T-helper 2 cell treated with Interferon-gamma antibody and Interleukin-4, amounts not matched to agents 5 μg/mL and 100 μg/mL, for 36 hours (primary cell): ENCODE data around the gene IKZF1.

Experiments used
- DNase-seq: peaks from one replicate; pipeline ENCODE4 v3.0.0; 2021; ENCODE audit warnings: low spot score
- H3K27ac Mint-ChIP-seq: one replicate; pipeline ENCODE4 v1.8.0; 2021; ENCODE audit warnings: mild to moderate bottlenecking, mixed read lengths
- H3K27me3 Mint-ChIP-seq: one replicate; pipeline ENCODE4 v1.8.0; 2021; ENCODE audit warnings: low read depth, mixed read lengths
- H3K36me3 Mint-ChIP-seq: one replicate; pipeline ENCODE4 v1.8.0; 2021; ENCODE audit warnings: low read depth, mixed read lengths
- H3K4me1 Mint-ChIP-seq: one replicate; pipeline ENCODE4 v1.8.0; 2021; ENCODE audit warnings: low read depth, mixed read lengths
- H3K4me3 Mint-ChIP-seq: one replicate; pipeline ENCODE4 v1.8.0; 2022; ENCODE audit warnings: mild to moderate bottlenecking, moderate library complexity, mixed read lengths
- H3K9me3 Mint-ChIP-seq: one replicate; pipeline ENCODE4 v1.8.0; 2021; ENCODE audit warnings: mixed read lengths

Gene IKZF1

DNA sequence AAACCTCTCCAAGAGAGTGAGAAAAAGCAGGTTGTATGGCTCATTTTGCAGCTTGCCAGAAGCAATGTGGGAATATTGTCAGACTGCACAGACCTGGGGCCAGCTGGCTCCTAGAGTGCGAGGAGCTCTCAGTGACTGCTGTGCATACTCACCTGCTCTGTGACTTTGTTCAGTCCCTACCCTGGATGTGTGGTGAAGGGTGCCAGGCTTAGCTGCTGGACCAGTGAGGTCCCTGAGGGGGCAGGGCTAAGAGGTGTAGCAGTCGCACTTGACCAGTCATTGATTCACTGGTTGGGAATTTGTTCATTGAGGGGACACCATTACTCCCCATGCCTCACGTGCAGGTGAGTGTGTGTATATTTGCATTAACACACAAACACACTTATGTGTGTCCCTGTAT is 60.1 kb downstream of the IKZF1 start:
- peaks cover 92% of the 10 kb centered on the region for H3K4me1 Mint-ChIP-seq
- H3K4me3 Mint-ChIP-seq: peak overlapping the region; percentile 38
- H3K27ac Mint-ChIP-seq: peak overlapping the region; percentile 71
- no peaks in the 10 kb centered on the region for H3K27me3 Mint-ChIP-seq
- no peaks in the 10 kb centered on the region for H3K9me3 Mint-ChIP-seq
- DNase-seq: no peak
- peaks cover 84% of the 10 kb centered on the region for H3K36me3 Mint-ChIP-seq

DNA sequence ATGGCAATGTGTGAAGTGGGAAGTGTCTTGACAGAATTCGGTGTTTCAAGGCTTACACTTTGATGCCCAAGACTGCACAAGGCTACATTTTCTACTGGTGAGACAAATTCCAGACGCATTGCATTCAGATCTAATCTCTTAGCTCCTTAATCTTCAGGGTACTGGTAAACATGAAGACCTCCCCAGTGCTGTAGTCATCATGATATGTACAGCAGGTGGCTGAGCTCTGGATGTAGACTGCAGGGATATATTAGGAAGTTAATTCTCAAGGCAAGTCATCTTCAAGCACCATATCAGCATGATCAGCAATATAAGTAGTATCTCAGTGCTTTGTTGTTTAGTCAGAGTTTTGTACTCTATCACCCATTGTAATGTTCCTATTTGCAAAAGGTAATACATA is 61.8 kb downstream of the IKZF1 start:
- no peaks in the 10 kb centered on the region for H3K27me3 Mint-ChIP-seq
- H3K36me3 Mint-ChIP-seq: peaks cover 80% of the 10 kb centered on the region
- H3K27ac Mint-ChIP-seq: peak overlapping the region; percentile 83
- peaks cover 89% of the 10 kb centered on the region for H3K4me1 Mint-ChIP-seq
- H3K9me3 Mint-ChIP-seq: no peaks in the 10 kb centered on the region
- no peak for DNase-seq
- peak overlapping the region; percentile 63 for H3K4me3 Mint-ChIP-seq

DNA sequence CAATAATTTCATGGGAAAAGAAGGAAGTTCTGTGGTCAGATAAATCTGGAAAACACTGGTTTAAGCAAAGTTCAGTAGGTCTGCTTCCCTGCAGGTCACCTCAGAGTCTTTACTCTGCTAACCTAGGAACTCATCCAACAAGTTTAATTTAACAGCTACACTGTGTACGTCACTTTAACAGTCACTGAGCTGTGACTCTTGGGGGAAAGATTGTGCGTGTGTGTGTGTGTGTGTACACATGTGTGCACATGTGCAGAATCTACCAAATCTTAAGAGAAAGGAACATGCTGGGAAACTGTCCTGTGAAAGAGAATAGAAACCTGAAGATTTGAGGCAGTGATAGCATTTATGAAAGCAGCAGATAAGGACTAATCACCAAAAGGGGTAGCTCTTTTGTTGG is 62.6 kb downstream of the IKZF1 start:
- H3K27ac Mint-ChIP-seq: peak overlapping the region; percentile 83
- DNase-seq: peak; percentile 59
- no peaks in the 10 kb centered on the region for H3K9me3 Mint-ChIP-seq
- H3K4me1 Mint-ChIP-seq: peaks cover 91% of the 10 kb centered on the region
- H3K4me3 Mint-ChIP-seq: peak overlapping the region; percentile 63
- H3K27me3 Mint-ChIP-seq: no peaks in the 10 kb centered on the region
- peaks cover 82% of the 10 kb centered on the region for H3K36me3 Mint-ChIP-seq

DNA sequence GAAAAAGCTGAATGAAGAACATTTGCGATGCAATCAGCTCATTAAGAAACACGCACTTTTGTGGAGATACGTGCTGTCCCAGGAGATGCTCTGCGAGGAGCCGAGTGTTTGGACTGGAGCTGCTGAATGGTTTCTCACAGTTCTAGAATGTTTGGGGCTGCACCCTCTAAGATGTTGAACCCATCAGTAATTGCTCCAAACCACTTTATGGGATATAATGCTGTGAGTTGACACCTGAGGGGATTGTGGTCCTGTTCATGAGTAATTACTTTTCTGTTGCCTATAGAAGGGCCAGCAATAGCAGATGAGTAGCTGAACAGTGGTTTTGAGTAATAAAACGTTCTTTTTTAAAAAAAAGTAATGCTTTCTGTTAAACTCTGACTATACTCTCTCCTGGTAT is 63.1 kb downstream of the IKZF1 start:
- Mint-ChIP-seq H3K36me3 (peaks cover 82% of the 10 kb centered on the region), H3K9me3 (no peaks in the 10 kb centered on the region), H3K27me3 (no peaks in the 10 kb centered on the region), H3K4me1 (peaks cover 91% of the 10 kb centered on the region), H3K4me3 (peak overlapping the region; percentile 63), H3K27ac (peak overlapping the region; percentile 83)
- no peak for DNase-seq

DNA sequence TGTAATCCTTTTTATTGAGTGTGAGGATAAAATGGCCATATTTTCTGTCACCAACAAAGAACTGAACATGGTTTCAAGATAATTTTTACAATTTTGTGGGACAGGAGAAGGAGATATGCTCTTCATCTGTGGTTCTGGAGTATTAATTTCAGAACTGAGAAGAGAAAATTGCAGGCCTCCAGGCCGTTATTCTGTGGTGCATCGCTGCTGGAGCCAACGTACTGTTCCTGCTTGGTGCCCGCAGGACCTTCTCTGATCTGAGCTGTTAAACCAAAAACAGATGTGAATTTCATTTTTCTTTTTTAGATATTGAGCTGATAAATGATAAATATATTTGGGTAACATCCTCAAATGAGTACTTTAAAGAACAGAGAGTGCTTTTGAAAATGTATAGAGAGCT is 63.9 kb downstream of the IKZF1 start:
- Mint-ChIP-seq H3K4me1 (peaks cover 91% of the 10 kb centered on the region), H3K27me3 (no peaks in the 10 kb centered on the region), H3K4me3 (peak overlapping the region; percentile 63), H3K27ac (peak overlapping the region; percentile 83), H3K36me3 (peaks cover 83% of the 10 kb centered on the region), H3K9me3 (no peaks in the 10 kb centered on the region)
- DNase-seq: no peak

DNA sequence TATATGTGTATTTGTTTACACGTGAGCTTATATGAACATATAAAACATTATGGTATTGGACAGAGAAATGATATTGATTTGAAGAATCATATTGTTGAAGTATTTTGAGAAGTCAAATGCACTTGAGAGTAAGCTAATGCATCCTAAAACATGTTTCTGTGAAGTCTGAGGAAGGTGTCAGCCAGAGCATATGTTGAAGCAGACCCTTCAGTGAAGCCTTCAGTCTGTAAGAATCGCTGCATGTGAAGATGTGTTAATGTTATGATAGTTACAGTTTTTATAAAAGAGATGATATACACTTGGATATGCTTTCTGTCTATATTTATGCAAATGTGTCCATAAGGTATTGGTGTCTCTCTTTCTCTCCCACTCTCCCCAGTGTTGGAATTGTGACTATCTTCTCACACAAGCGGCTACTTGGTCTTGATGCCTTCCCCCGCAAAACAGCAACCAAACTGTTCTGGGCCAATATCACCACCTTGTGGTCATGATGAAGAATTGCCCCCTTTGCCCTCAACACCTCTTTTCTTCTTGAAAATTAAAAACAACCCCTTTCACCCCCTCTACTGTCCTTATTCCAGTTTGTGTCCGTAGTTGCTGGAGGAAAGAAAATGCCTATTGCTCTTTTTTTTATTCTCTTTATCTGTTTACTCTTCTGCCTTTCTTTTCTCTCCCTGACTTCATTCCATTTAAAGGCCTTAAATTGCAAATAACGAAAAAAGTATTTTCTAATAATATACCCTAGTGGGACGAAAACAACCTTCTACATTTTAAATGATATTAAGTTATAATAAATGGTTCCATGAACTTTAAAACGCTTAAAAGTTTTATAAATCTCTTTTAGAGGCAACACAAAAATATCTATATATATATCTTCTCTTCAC is 64.9 kb downstream of the IKZF1 start:
- Mint-ChIP-seq H3K4me3 (peak overlapping the region; percentile 63), H3K27ac (peak overlapping the region; percentile 83), H3K9me3 (no peaks in the 10 kb centered on the region), H3K4me1 (peaks cover 91% of the 10 kb centered on the region), H3K36me3 (peaks cover 89% of the 10 kb centered on the region), H3K27me3 (no peaks in the 10 kb centered on the region)
- DNase-seq: no peak

DNA sequence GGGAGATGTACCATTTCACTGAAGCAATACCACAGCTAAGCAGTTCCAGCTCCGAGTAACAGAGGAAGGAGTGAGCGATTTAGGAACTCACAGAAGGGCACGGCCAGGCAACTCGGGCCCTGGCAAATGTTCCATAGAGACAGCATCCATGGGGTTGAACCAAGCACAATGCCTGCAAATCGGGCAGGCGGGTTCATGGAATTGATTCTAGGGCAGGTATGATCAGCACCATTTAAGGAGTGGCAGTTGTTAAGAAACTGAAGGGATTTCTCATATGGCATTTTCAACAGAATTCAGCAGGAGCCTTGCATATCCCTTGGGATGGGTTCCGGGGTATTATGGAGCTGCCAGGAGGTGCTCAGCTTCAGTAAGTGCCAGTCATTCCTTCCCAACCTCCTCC is 66.4 kb downstream of the IKZF1 start:
- H3K4me3 Mint-ChIP-seq: peak overlapping the region; percentile 37
- H3K4me1 Mint-ChIP-seq: peaks cover 89% of the 10 kb centered on the region
- peaks cover 90% of the 10 kb centered on the region for H3K36me3 Mint-ChIP-seq
- H3K27me3 Mint-ChIP-seq: no peaks in the 10 kb centered on the region
- H3K9me3 Mint-ChIP-seq: no peaks in the 10 kb centered on the region
- peak overlapping the region; percentile 69 for H3K27ac Mint-ChIP-seq
- no peak for DNase-seq

DNA sequence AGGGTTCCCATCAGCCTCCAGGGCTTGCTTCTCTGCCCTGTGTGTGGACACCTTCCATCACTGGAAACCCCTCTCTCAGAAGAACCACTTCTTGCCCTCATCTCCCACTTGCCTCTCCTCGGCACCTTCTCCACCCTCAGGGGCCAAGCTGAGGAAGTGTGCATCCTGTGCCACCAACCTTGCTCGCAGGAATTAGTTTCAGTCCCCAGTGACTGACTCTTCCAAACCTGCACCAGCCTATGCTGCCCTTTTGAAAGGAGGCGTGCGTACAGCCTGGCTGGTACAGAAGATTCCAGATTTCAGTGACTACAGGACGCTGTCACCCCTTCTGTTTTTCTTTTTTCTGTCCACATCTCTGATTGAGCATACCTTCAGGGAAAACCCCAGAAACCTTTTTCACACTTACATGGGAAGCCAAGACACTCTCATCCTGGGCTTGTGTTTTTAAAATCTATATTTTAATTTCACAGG is 67.1 kb downstream of the IKZF1 start:
- Mint-ChIP-seq H3K4me1 (peaks cover 86% of the 10 kb centered on the region), H3K4me3 (peak overlapping the region; percentile 54), H3K9me3 (no peaks in the 10 kb centered on the region), H3K36me3 (peaks cover 88% of the 10 kb centered on the region), H3K27me3 (no peaks in the 10 kb centered on the region), H3K27ac (peak overlapping the region; percentile 79)
- no peak for DNase-seq

DNA sequence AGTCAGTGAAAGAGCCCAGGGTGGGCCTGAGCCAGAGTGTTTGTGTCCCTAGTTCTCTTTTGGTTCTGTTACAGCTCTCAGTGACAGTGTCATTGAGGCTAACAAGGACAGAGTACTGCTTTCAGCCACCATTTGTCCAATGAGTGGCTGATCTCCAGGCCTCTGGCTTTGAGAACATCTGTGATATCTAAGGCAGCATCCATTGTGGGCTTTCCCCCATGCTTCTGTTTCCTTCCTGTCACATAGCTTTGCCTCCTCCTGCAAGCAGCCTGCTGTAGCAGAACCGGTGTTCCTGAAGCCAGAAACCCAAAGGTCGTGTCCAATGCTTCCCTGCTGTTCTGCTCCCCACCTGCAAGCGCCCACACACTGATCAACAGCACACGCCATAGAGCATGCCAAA is 68.4 kb downstream of the IKZF1 start:
- Mint-ChIP-seq H3K9me3 (no peaks in the 10 kb centered on the region), H3K27ac (peak overlapping the region; percentile 78), H3K4me3 (peak overlapping the region; percentile 55), H3K4me1 (peaks cover 77% of the 10 kb centered on the region), H3K27me3 (no peaks in the 10 kb centered on the region), H3K36me3 (peaks cover 91% of the 10 kb centered on the region)
- DNase-seq: no peak

DNA sequence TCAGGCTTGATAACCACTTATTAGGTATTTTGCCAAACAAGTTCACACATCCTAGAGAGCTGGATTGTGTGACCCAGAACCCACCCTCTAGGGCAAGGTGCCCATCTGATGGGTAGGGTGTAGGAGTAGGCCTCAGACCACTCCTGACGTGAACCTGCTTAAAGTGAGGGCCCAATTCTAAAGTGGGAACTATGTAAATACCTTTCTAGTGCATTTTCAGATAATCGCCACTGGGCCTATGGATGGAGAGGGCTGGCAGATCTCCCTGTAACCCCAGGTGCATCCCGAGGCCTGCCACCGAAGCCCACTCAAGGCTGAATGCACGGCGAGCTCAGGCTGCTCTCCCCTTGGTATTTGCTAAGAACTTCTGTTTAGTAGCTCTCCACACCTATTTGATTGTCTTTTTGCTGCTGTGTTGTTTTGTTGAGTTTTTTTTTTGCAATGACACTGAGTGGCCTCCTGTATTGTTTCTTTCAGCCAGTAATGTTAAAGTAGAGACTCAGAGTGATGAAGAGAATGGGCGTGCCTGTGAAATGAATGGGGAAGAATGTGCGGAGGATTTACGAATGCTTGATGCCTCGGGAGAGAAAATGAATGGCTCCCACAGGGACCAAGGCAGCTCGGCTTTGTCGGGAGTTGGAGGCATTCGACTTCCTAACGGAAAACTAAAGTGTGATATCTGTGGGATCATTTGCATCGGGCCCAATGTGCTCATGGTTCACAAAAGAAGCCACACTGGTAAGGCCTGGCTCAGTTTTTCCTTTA is 71.7 kb downstream of the IKZF1 start:
- peak overlapping the region; percentile 66 for H3K27ac Mint-ChIP-seq
- H3K4me1 Mint-ChIP-seq: peaks cover 72% of the 10 kb centered on the region
- no peak overlapping the region for H3K4me3 Mint-ChIP-seq
- H3K36me3 Mint-ChIP-seq: peaks cover 94% of the 10 kb centered on the region
- no peaks in the 10 kb centered on the region for H3K9me3 Mint-ChIP-seq
- no peaks in the 10 kb centered on the region for H3K27me3 Mint-ChIP-seq
- no peak for DNase-seq

DNA sequence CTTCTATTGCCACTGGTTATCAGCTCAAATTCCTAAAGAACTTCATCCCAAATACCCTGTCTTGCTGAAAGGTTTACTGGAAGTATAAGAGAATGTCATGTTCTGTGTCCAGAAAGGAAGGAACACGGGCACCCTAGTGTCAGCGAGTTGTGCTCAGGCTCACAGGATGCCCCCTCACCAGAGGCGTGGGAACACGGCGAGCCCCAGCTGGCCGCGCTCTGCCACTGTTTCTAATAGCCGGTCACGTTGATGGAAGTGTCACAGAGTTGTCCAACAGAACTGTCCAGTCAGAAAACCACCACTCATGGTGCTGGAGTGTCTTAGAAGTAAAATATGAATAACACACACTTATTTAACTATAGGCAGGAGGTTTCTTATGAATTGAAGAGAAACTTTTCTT is 72.8 kb downstream of the IKZF1 start:
- DNase-seq: no peak
- H3K4me1 Mint-ChIP-seq: peaks cover 67% of the 10 kb centered on the region

DNA sequence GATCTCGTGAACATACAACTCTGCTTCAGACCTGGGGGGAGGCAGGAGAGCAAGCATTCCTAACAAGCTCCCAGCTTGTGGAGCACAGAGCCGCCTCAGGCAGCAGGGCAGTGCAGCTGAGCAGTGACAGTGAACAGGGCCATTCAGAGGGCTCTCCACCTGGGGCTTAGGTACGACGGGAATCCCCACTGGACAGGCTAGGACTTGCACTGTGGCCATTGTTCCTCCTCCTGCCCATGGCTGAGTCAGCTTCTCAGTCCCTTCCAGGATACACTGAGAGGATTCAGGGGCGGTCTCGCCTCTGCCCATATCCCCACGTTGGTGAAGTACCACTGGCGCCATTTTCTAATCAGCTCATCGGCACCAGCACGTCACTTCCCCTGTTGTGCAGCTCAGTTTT is 74.6 kb downstream of the IKZF1 start:
- no peaks in the 10 kb centered on the region for H3K27me3 Mint-ChIP-seq
- H3K27ac Mint-ChIP-seq: peak overlapping the region; percentile 63
- H3K36me3 Mint-ChIP-seq: peaks cover 92% of the 10 kb centered on the region
- H3K4me3 Mint-ChIP-seq: no peak overlapping the region
- H3K4me1 Mint-ChIP-seq: peaks cover 59% of the 10 kb centered on the region
- no peaks in the 10 kb centered on the region for H3K9me3 Mint-ChIP-seq
- DNase-seq: no peak

More for the DNA sequence above, 72.8 kb downstream of the IKZF1 start:
- no peak overlapping the region for H3K4me3 Mint-ChIP-seq
- H3K9me3 Mint-ChIP-seq: no peaks in the 10 kb centered on the region
- H3K27me3 Mint-ChIP-seq: no peaks in the 10 kb centered on the region
- H3K27ac Mint-ChIP-seq: peak overlapping the region; percentile 14
- H3K36me3 Mint-ChIP-seq: peaks cover 92% of the 10 kb centered on the region

DNA sequence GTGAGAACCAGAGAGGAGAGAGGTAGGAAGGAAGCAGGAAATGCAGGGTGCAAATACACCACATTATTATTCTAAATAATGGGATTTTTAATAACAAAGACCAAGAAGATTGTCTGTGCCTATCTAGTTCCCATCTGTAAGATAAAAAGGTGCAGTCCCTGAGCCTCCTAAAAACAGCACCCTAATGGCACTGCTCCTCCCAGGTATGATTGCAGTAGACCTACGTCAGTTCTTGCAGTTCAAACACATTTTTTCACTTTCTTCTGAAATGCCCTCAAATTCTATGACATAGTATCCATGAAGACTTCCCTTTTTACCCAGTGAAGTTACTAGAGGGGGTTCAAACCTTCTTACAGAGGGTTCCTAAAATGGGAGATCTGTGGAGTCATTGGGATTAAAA is 75.0 kb downstream of the IKZF1 start:
- Mint-ChIP-seq H3K27me3 (no peaks in the 10 kb centered on the region), H3K27ac (peak overlapping the region; percentile 63), H3K4me1 (peaks cover 60% of the 10 kb centered on the region), H3K9me3 (no peaks in the 10 kb centered on the region), H3K4me3 (no peak overlapping the region), H3K36me3 (peaks cover 92% of the 10 kb centered on the region)
- no peak for DNase-seq

DNA sequence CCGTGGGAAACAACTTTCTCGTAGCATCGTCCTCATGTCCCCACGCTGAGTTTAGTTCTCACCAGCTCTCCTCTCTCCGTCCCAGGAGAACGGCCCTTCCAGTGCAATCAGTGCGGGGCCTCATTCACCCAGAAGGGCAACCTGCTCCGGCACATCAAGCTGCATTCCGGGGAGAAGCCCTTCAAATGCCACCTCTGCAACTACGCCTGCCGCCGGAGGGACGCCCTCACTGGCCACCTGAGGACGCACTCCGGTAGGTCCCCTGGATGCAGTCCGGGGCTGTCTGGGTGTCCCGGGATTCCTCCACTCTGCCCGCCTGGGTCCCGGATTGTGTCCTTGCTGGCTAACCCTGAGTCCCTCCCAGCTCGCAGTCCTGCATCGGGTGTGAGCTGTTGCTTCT is 77.9 kb downstream of the IKZF1 start:
- Mint-ChIP-seq H3K4me1 (peaks cover 54% of the 10 kb centered on the region), H3K27me3 (no peaks in the 10 kb centered on the region), H3K36me3 (peaks cover 91% of the 10 kb centered on the region), H3K9me3 (no peaks in the 10 kb centered on the region), H3K4me3 (no peak overlapping the region), H3K27ac (peak overlapping the region; percentile 41)
- no peak for DNase-seq
